Trophoblast cell (in vitro differentiated cells and primary cell): ENCODE measurements around the gene DENND2C.
A peak's percentile ranks its signal among the peaks of the same experiment; 100 is the strongest.

Source experiments
- DNase-seq, 2 donors: peaks; one replicate each; pipeline ENCODE4 v3.0.0-alpha.2; 2016
- H2AFZ ChIP-seq: 2 replicates; pipeline ENCODE4 v1.6.1; 2013; ENCODE audit warnings: low read length, moderate library complexity, mild to moderate bottlenecking; ENCODE audit not compliant: insufficient read depth, poor library complexity
- H2AK5ac ChIP-seq: 2 replicates; pipeline ENCODE4 v1.6.1; 2013; ENCODE audit warnings: mild to moderate bottlenecking, low read length
- H2BK120ac ChIP-seq: 2 replicates; pipeline ENCODE4 v1.6.1; 2013; ENCODE audit warnings: low read length, mild to moderate bottlenecking, moderate library complexity; ENCODE audit not compliant: insufficient read depth, poor library complexity
- H2BK12ac ChIP-seq: 2 replicates; pipeline ENCODE4 v1.6.1; 2013; ENCODE audit warnings: mild to moderate bottlenecking, low read length, moderate library complexity
- H2BK5ac ChIP-seq: 2 replicates; pipeline ENCODE4 v1.6.1; 2013; ENCODE audit warnings: low read length, low read depth, moderate library complexity, mild to moderate bottlenecking; ENCODE audit not compliant: poor library complexity
- H3K14ac ChIP-seq: 2 replicates; pipeline ENCODE4 v1.6.1; 2013; ENCODE audit warnings: mild to moderate bottlenecking, low read length
- H3K18ac ChIP-seq: 2 replicates; pipeline ENCODE4 v1.6.1; 2013; ENCODE audit warnings: mild to moderate bottlenecking, low read length
- H3K23ac ChIP-seq: 2 replicates; pipeline ENCODE4 v1.6.1; 2013; ENCODE audit warnings: low read length
- H3K27ac ChIP-seq: 2 replicates; pipeline ENCODE4 v1.5.1; 2013; ENCODE audit warnings: low read depth, mild to moderate bottlenecking, inconsistent platforms, low read length, moderate library complexity
- H3K27me3 ChIP-seq: 2 replicates; pipeline ENCODE4 v1.6.1; 2013; ENCODE audit warnings: inconsistent platforms, mild to moderate bottlenecking, low read length, moderate library complexity; ENCODE audit not compliant: insufficient read depth
- H3K36me3 ChIP-seq, 2 experiments: 1 replicate in 1 of 2; 2 replicates in 1 of 2; pipeline ENCODE4 v1.6.1; 2013; ENCODE audit warnings: low read length in 2 of 2, mild to moderate bottlenecking in 2 of 2, moderate library complexity in 1 of 2; ENCODE audit not compliant: insufficient read depth in 2 of 2, control insufficient read depth in 1 of 2
- H3K4ac ChIP-seq: 2 replicates; pipeline ENCODE4 v1.6.1; 2013; ENCODE audit warnings: low read depth, mild to moderate bottlenecking, low read length, moderate library complexity
- H3K4me1 ChIP-seq, 2 experiments: 1 replicate in 1 of 2; 2 replicates in 1 of 2; pipeline ENCODE4 v1.6.1; 2013; ENCODE audit warnings: low read length in 2 of 2, mild to moderate bottlenecking in 2 of 2, moderate library complexity in 1 of 2; ENCODE audit not compliant: insufficient read depth in 2 of 2, control insufficient read depth in 1 of 2
- H3K4me2 ChIP-seq: 2 replicates; pipeline ENCODE4 v1.6.1; 2013; ENCODE audit warnings: inconsistent platforms, mild to moderate bottlenecking, low read length, moderate library complexity
- H3K4me3 ChIP-seq: 2 replicates; pipeline ENCODE4 v1.5.1; 2013; ENCODE audit warnings: mild to moderate bottlenecking, low read depth, low read length, inconsistent platforms
- H3K79me1 ChIP-seq: one replicate; pipeline ENCODE4 v1.6.1; 2013; ENCODE audit warnings: low read length
- H3K79me2 ChIP-seq: 2 replicates; pipeline ENCODE4 v1.6.1; 2013; ENCODE audit warnings: low read length, mild to moderate bottlenecking; ENCODE audit not compliant: control insufficient read depth, insufficient read depth, poor library complexity
- H3K9ac ChIP-seq: 2 replicates; pipeline ENCODE4 v1.6.1; 2013; ENCODE audit warnings: mild to moderate bottlenecking, low read length
- H3K9me3 ChIP-seq: 2 replicates; pipeline ENCODE4 v1.6.1; 2013; ENCODE audit warnings: low read depth, mild to moderate bottlenecking, control low read depth, inconsistent platforms, low read length; ENCODE audit not compliant: insufficient read depth
- H4K12ac ChIP-seq: 2 replicates; pipeline ENCODE4 v1.6.1; 2013; ENCODE audit warnings: low read depth, mild to moderate bottlenecking, low read length, moderate library complexity
- H4K8ac ChIP-seq: 2 replicates; pipeline ENCODE4 v1.6.1; 2013; ENCODE audit warnings: low read depth, mild to moderate bottlenecking, low read length, moderate library complexity
- H4K91ac ChIP-seq: one replicate; pipeline ENCODE4 v1.6.1; 2013; ENCODE audit warnings: low read depth, mild to moderate bottlenecking, low read length, moderate library complexity
- WGBS: extraction: QIAGEN DNeasy Blood & Tissue Kit; methylation state at CpG from one replicate; pipeline ENCODE4 v1.1.7; 2013; ENCODE audit warnings: missing lambda C conversion rate; ENCODE audit not compliant: insufficient read length, insufficient coverage; ENCODE audit errors: extremely low coverage; 5-methylcytosine and 5-hydroxymethylcytosine counted together

The DENND2C gene

DNA sequence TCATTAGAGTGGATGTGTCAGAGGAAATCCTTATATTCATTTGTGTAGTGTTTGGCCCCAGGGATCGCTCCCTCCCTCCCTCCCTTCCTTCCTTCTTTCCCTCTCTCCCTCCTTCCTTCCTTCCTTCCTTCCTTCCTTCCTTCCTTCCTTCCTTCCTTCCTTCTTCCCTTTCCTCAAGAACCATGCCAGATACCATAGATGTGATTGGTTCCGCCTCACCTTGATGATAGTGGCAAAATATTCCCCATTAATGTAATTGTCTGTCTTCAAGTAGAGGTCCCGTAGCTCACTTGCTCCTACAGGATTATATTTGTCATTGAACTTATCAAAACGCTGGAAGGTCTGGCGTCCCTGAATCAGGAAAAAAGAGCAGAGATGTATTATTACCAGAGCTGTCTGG, 7.8 kb upstream of the DENND2C start:
- no peaks in the 10 kb centered on the region for H3K79me1 ChIP-seq
- H2AK5ac ChIP-seq = no peak overlapping the region
- no peak overlapping the region for H3K4ac ChIP-seq
- no peak overlapping the region for H4K8ac ChIP-seq
- no peak overlapping the region for H3K9ac ChIP-seq
- no peak overlapping the region for H3K18ac ChIP-seq
- no peaks in the 10 kb centered on the region for H3K27me3 ChIP-seq
- no peaks in the 10 kb centered on the region for H3K4me1 ChIP-seq
- no peaks in the 10 kb centered on the region for H3K36me3 ChIP-seq
- H3K4me2 ChIP-seq = no peak overlapping the region
- no peak overlapping the region for H2BK5ac ChIP-seq
- H3K14ac ChIP-seq = no peak overlapping the region
- no peaks in the 10 kb centered on the region for H3K9me3 ChIP-seq
- WGBS = no CpG with 5 or more reads among the region's 5 CpGs
- no peak overlapping the region for H3K4me3 ChIP-seq
- DNase-seq = no peak
- H2BK120ac ChIP-seq = no peak overlapping the region
- H2BK12ac ChIP-seq = no peak overlapping the region
- H3K27ac ChIP-seq = no peak overlapping the region
- H2AFZ ChIP-seq = no peak overlapping the region
- H4K91ac ChIP-seq = no peak overlapping the region
- no peak overlapping the region for H4K12ac ChIP-seq
- H3K79me2 ChIP-seq = no peaks in the 10 kb centered on the region
- no peak overlapping the region for H3K23ac ChIP-seq

DNA sequence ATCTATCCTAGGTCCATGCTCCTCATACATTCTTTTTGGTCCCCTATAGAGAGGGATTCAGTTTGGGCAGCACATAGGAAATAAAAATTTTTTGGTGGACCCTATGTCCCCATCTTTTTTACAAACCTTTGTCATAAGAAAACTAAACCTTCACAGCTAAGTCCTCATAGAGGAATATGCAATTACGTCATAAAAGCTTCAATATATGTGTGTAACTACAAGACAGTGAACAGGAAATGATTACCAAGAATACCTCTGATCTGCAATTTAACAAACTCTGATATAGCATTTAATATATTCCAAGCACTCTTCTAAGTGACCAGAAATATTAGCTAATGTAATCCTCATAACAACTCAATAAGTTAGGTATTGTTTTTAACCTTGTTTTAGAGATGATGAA, 6.3 kb upstream of the DENND2C start:
- WGBS = no CpG with 5 or more reads among the region's 1 CpG
- Histone ChIP-seq H3K18ac (no peak overlapping the region), H4K8ac (no peak overlapping the region), H3K4ac (no peak overlapping the region), H3K27ac (no peak overlapping the region), H3K9me3 (no peaks in the 10 kb centered on the region), H2BK120ac (no peak overlapping the region), H3K4me3 (no peak overlapping the region), H4K91ac (no peak overlapping the region), H3K27me3 (no peaks in the 10 kb centered on the region), H3K14ac (no peak overlapping the region), H3K4me2 (no peak overlapping the region), H3K79me2 (no peaks in the 10 kb centered on the region), H3K9ac (no peak overlapping the region), H3K36me3 (no peaks in the 10 kb centered on the region), H3K79me1 (no peaks in the 10 kb centered on the region), H4K12ac (no peak overlapping the region), H2AK5ac (no peak overlapping the region), H2AFZ (no peak overlapping the region), H3K23ac (no peak overlapping the region), H2BK12ac (no peak overlapping the region), H2BK5ac (no peak overlapping the region), H3K4me1 (no peaks in the 10 kb centered on the region)
- no peak for DNase-seq

DNA sequence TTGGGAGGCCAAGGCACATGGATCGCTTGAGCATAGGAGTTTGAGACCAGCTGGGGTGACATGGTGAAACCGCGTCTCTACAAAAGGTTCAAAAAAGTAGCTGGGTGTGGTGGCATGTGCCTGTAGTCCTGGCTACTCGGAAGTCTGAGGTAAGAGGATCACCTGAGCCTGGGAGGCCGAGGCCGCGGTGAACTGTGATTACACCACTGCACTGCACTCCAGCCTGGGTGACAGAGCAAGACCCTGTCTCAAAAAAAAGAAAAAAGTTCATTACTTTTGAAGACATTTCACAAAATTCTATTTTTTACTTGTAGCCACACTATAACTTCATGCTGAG, 2.1 kb upstream of the DENND2C start:
- no CpG with 5 or more reads among the region's 7 CpGs for WGBS
- Histone ChIP-seq H4K12ac (no peak overlapping the region), H3K4me3 (no peak overlapping the region), H3K18ac (no peak overlapping the region), H2AFZ (no peak overlapping the region), H3K27me3 (no peaks in the 10 kb centered on the region), H3K23ac (no peak overlapping the region), H3K36me3 (no peaks in the 10 kb centered on the region), H4K91ac (no peak overlapping the region), H3K14ac (no peak overlapping the region), H3K9ac (no peak overlapping the region), H3K4me2 (no peak overlapping the region), H2BK5ac (no peak overlapping the region), H3K79me2 (no peaks in the 10 kb centered on the region), H4K8ac (no peak overlapping the region), H2BK120ac (no peak overlapping the region), H3K4me1 (peaks cover 4% of the 10 kb centered on the region in 2 experiments), H2BK12ac (no peak overlapping the region), H3K27ac (no peak overlapping the region), H3K9me3 (no peaks in the 10 kb centered on the region), H3K4ac (no peak overlapping the region), H3K79me1 (peaks cover 3% of the 10 kb centered on the region), H2AK5ac (no peak overlapping the region)
- no peak for DNase-seq

DNA sequence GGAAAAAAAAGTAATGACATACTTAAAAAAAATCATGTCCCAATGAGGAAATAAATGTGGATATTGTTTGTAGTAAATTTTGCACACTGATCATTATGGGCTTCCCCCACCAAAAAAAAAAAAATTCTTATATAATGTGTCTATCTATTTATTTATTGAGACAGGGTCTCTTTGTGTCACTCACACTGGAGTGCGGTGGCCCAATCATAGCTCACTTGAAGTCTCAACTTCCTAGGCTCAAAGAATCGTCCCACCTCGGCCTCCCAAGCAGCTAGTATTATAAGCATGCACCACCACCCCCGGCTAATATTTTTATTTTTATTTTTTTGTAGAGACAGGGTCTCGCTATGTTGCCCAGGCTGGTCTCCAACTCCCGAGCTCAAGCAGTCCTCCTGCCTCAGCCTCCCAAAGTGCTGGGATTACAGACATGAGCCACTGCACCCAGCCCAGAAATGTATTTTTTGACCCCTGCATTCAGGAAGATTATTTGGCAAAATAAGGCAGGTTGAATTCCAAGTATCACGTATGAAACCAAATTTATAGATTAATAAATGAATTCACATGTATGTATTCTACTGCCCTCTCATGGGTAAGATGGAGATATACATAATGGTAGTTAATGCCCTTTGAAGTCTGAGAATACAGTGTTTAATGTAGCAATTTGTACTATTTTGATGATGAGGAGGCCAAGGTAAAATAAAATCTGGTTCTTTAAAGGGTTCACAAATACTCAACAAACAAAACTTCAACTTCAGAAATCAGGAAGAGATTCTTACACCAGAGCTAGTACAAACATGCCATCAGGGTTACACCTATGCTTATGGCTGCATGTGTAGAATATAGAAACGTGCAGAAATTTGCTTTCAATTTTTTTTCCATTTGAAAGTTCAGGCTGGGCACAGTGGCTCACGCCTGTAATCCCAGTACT, 1.4 kb upstream of the DENND2C start:
- H3K79me2 ChIP-seq = no peaks in the 10 kb centered on the region
- no peak overlapping the region for H3K4ac ChIP-seq
- H3K4me3 ChIP-seq = no peak overlapping the region
- no peak overlapping the region for H2BK120ac ChIP-seq
- peaks cover 4% of the 10 kb centered on the region in 2 experiments for H3K4me1 ChIP-seq
- no peak overlapping the region for H3K4me2 ChIP-seq
- no peaks in the 10 kb centered on the region for H3K36me3 ChIP-seq
- no peak overlapping the region for H3K27ac ChIP-seq
- H3K18ac ChIP-seq = no peak overlapping the region
- peak in 1 of 2 donors; percentile 10 for DNase-seq
- no CpG with 5 or more reads among the region's 9 CpGs for WGBS
- no peak overlapping the region for H3K23ac ChIP-seq
- H2AK5ac ChIP-seq = no peak overlapping the region
- no peaks in the 10 kb centered on the region for H3K27me3 ChIP-seq
- no peak overlapping the region for H3K14ac ChIP-seq
- H2BK12ac ChIP-seq = no peak overlapping the region
- H4K91ac ChIP-seq = no peak overlapping the region
- no peak overlapping the region for H2AFZ ChIP-seq
- H4K12ac ChIP-seq = no peak overlapping the region
- H3K9me3 ChIP-seq = no peaks in the 10 kb centered on the region
- peaks cover 3% of the 10 kb centered on the region for H3K79me1 ChIP-seq
- no peak overlapping the region for H2BK5ac ChIP-seq
- H3K9ac ChIP-seq = no peak overlapping the region
- no peak overlapping the region for H4K8ac ChIP-seq
